Measurements from ENCODE around the gene ZMYM3.
"Not testable (repeated sequence)": the region's sequence is repeated elsewhere in the genome, so short reads cannot be mapped to it uniquely, and the experiment has no call there.

DNA sequence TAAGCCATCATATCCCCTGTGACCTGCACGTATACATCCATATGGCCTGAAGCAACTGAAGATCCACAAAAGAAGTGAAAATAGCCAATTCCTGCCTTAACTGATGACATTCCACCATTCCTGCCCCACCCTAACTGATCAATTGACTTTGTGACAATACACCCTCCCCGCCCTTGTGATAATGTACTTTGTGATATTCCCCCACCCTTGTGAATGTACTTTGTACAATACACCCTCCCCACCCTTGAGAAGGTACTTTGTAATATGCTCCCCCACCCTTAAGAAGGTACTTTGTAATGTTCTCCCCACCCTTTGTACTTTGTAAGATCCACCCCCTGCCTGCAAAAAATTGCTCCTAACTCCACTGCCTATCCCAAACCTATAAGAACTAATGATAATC lies 18.4 kb upstream of the ZMYM3 start:
- TF ChIP-seq, protein P1, sequence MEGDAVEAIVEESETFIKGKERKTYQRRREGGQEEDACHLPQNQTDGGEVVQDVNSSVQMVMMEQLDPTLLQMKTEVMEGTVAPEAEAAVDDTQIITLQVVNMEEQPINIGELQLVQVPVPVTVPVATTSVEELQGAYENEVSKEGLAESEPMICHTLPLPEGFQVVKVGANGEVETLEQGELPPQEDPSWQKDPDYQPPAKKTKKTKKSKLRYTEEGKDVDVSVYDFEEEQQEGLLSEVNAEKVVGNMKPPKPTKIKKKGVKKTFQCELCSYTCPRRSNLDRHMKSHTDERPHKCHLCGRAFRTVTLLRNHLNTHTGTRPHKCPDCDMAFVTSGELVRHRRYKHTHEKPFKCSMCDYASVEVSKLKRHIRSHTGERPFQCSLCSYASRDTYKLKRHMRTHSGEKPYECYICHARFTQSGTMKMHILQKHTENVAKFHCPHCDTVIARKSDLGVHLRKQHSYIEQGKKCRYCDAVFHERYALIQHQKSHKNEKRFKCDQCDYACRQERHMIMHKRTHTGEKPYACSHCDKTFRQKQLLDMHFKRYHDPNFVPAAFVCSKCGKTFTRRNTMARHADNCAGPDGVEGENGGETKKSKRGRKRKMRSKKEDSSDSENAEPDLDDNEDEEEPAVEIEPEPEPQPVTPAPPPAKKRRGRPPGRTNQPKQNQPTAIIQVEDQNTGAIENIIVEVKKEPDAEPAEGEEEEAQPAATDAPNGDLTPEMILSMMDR (IDR thresholded peaks at IDR 0.05) = not testable (repeated sequence)
- not testable (repeated sequence) for TF ChIP-seq EZH2 (IDR thresholded peaks at IDR 0.05)

Data from neural progenitor cell (in vitro differentiated cells).